Astrocyte (in vitro differentiated cells and primary cell): ENCODE measurements around the gene PBXIP1.

Experiments used
- CTCF ChIP-seq: IDR thresholded peaks from 2 replicates; pipeline ENCODE4 v1.5.1; 2011; ENCODE audit warnings: low read depth, mild to moderate bottlenecking, inconsistent platforms, low read length, moderate library complexity; ENCODE audit not compliant: insufficient read depth
- EZH2 ChIP-seq: IDR thresholded peaks from 2 replicates; pipeline ENCODE4 v1.6.1; 2012; ENCODE audit warnings: mild to moderate bottlenecking, low read length, inconsistent platforms; ENCODE audit not compliant: insufficient read depth

GRCh38 chr1:154961207-154962155, 5.6 kb upstream of the PBXIP1 start, which contains the start of gene PYGO2:
- TF ChIP-seq CTCF: peak; percentile 33
- TF ChIP-seq EZH2: no peak
